Neuronal stem cell (in vitro differentiated cells): Measurements from ENCODE around the gene UTP18.

ENCODE experiments used
- DNase-seq: peaks from one replicate; pipeline ENCODE4 v3.0.0-alpha.2; 2013; ENCODE audit warnings: low spot score
- H2AFZ ChIP-seq: one replicate; pipeline ENCODE4 v1.6.1; 2013; ENCODE audit warnings: mild to moderate bottlenecking, low read length, inconsistent platforms
- H2AK5ac ChIP-seq: 2 replicates; pipeline ENCODE4 v1.6.1; 2013; ENCODE audit warnings: low read depth, mild to moderate bottlenecking, inconsistent platforms, low read length, moderate library complexity, mixed read lengths
- H2BK120ac ChIP-seq: 2 replicates; pipeline ENCODE4 v1.6.1; 2013; ENCODE audit warnings: low read depth, mild to moderate bottlenecking, inconsistent platforms, low read length, moderate library complexity, mixed read lengths
- H2BK12ac ChIP-seq: one replicate; pipeline ENCODE4 v1.6.1; 2013; ENCODE audit warnings: low read length, inconsistent platforms
- H2BK15ac ChIP-seq: 2 replicates; pipeline ENCODE4 v1.6.1; 2013; ENCODE audit warnings: mild to moderate bottlenecking, low read length, inconsistent platforms, mixed read lengths
- H2BK5ac ChIP-seq: one replicate; pipeline ENCODE4 v1.6.1; 2013; ENCODE audit warnings: inconsistent platforms, mild to moderate bottlenecking, low read length, moderate library complexity
- H3K14ac ChIP-seq: one replicate; pipeline ENCODE4 v1.6.1; 2013; ENCODE audit warnings: low read length, inconsistent platforms
- H3K18ac ChIP-seq: 2 replicates; pipeline ENCODE4 v1.6.1; 2013; ENCODE audit warnings: low read length, inconsistent platforms
- H3K23ac ChIP-seq: 2 replicates; pipeline ENCODE4 v1.6.1; 2013; ENCODE audit warnings: low read depth, mild to moderate bottlenecking, mixed read lengths, low read length, inconsistent platforms; ENCODE audit not compliant: poor library complexity
- H3K27ac ChIP-seq: replicated peaks from 3 replicates; pipeline ENCODE4 v1.5.1; 2013; ENCODE audit warnings: low read length, inconsistent platforms
- H3K27me3 ChIP-seq, 3 experiments: 2 replicates each; pipeline ENCODE4 v1.6.1; 2013; ENCODE audit warnings: low read length in 3 of 3, mild to moderate bottlenecking in 2 of 3, inconsistent platforms in 1 of 3, low read depth in 1 of 3, mixed read lengths in 1 of 3, moderate library complexity in 1 of 3; ENCODE audit not compliant: control insufficient read depth in 3 of 3, insufficient read depth in 3 of 3
- H3K36me3 ChIP-seq, 2 donors: replicated peaks in 1 of 2; 2 replicates each; pipeline ENCODE4 v1.6.1; 2013; ENCODE audit warnings: low read length in 2 of 2; ENCODE audit not compliant: control insufficient read depth in 2 of 2, insufficient read depth in 2 of 2
- H3K4ac ChIP-seq: 2 replicates; pipeline ENCODE4 v1.6.1; 2013; ENCODE audit warnings: inconsistent platforms, mild to moderate bottlenecking, low read length, moderate library complexity
- H3K4me1 ChIP-seq, 2 donors: 1 replicate in 1 of 2; 2 replicates in 1 of 2; pipeline ENCODE4 v1.6.1; 2013; ENCODE audit warnings: low read length in 2 of 2, low read depth in 1 of 2; ENCODE audit not compliant: control insufficient read depth in 2 of 2, insufficient read depth in 1 of 2
- H3K4me2 ChIP-seq: one replicate; pipeline ENCODE4 v1.6.1; 2013; ENCODE audit warnings: mild to moderate bottlenecking, low read length, inconsistent platforms; ENCODE audit not compliant: insufficient read depth, poor library complexity, severe bottlenecking
- H3K4me3 ChIP-seq, 2 donors: 2 replicates each; pipeline ENCODE4 v1.5.1; 2013; ENCODE audit warnings: low read length in 2 of 2, mild to moderate bottlenecking in 2 of 2, inconsistent platforms in 1 of 2, moderate library complexity in 1 of 2
- H3K79me1 ChIP-seq: one replicate; pipeline ENCODE4 v1.6.1; 2013; ENCODE audit warnings: low read depth, mild to moderate bottlenecking, inconsistent platforms, low read length, moderate library complexity
- H3K9ac ChIP-seq: one replicate; pipeline ENCODE4 v1.6.1; 2013; ENCODE audit warnings: mild to moderate bottlenecking, low read depth, low read length, inconsistent platforms; ENCODE audit not compliant: poor library complexity
- H3K9me3 ChIP-seq, 2 donors: replicated peaks in 1 of 2; 2 replicates each; pipeline versions ENCODE3 to v1.6.1; 2013; ENCODE audit warnings: low read length in 2 of 2, mild to moderate bottlenecking in 2 of 2, inconsistent platforms in 1 of 2, low read depth in 1 of 2, mixed read lengths in 1 of 2, moderate library complexity in 1 of 2; ENCODE audit not compliant: control insufficient read depth in 2 of 2, insufficient read depth in 1 of 2
- H4K8ac ChIP-seq: one replicate; pipeline ENCODE4 v1.6.1; 2013; ENCODE audit warnings: low read depth, mild to moderate bottlenecking, inconsistent platforms, low read length, moderate library complexity
- H4K91ac ChIP-seq: one replicate; pipeline ENCODE4 v1.6.1; 2013; ENCODE audit warnings: low read length, low read depth, mild to moderate bottlenecking, inconsistent platforms; ENCODE audit not compliant: poor library complexity
- WGBS, 2 donors: extraction: QIAGEN DNeasy Blood & Tissue Kit; methylation state at CpG; one replicate each; pipeline ENCODE4 v1.1.7; 2013; ENCODE audit warnings: missing lambda C conversion rate in 2 of 2, mixed read lengths in 1 of 2; ENCODE audit not compliant: insufficient read length in 2 of 2, insufficient replicate concordance in 1 of 2; ENCODE audit errors: extremely low coverage in 2 of 2; 5-methylcytosine and 5-hydroxymethylcytosine counted together

Gene UTP18

GRCh38 chr17:51272812-51273211 lies 12.5 kb downstream of the UTP18 start:
- Histone ChIP-seq H3K18ac (no peak overlapping the region), H3K23ac (no peak overlapping the region), H3K9me3 (no peaks in the 10 kb centered on the region), H4K8ac (no peak overlapping the region), H3K27me3 (no peaks in the 10 kb centered on the region), H3K79me1 (no peaks in the 10 kb centered on the region), H3K4me2 (no peak overlapping the region), H2AFZ (no peak overlapping the region), H4K91ac (no peak overlapping the region), H2BK15ac (no peak overlapping the region), H2BK120ac (no peak overlapping the region), H3K36me3 (peaks cover 21 to 96% of the 10 kb centered on the region in 2 donors), H3K27ac (no peak overlapping the region), H2AK5ac (no peak overlapping the region), H2BK12ac (no peak overlapping the region), H2BK5ac (no peak overlapping the region), H3K4me3 (no peak overlapping the region), H3K4me1 (no peaks in the 10 kb centered on the region), H3K14ac (no peak overlapping the region), H3K4ac (no peak overlapping the region), H3K9ac (no peak overlapping the region)
- no CpG with 5 or more reads among the region's 1 CpG for WGBS, 2 donors
- DNase-seq = no peak

DNA sequence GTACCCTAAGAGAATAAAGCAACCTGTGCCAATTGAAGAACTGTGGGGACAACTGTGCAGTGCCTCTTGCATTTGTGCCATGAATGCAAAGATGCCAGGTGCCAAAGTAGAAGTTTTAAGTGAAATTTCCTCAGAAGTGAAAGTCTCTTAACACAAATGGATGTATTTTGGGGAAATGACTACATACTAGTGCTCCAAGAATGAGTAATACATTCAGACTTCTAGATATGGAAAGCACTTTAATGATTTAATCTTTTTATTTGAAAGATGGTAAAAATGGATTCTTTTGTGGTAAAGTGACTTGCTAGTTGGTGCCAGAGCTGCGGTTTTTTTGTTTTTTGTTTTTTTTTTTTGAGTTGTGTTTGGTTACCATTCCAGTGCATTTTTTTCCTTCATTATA lies 15.0 kb downstream of the UTP18 start:
- Histone ChIP-seq H3K14ac (no peak overlapping the region), H3K9me3 (no peaks in the 10 kb centered on the region), H3K9ac (no peak overlapping the region), H3K4me2 (no peak overlapping the region), H3K27ac (no peak overlapping the region), H3K4me1 (no peaks in the 10 kb centered on the region), H2AK5ac (no peak overlapping the region), H3K27me3 (no peaks in the 10 kb centered on the region), H4K91ac (no peak overlapping the region), H2BK15ac (no peak overlapping the region), H2BK120ac (no peak overlapping the region), H2BK5ac (no peak overlapping the region), H3K36me3 (peaks cover 27 to 99% of the 10 kb centered on the region in 2 donors), H3K79me1 (no peaks in the 10 kb centered on the region), H3K4me3 (no peak overlapping the region), H3K4ac (no peak overlapping the region), H2BK12ac (no peak overlapping the region), H4K8ac (no peak overlapping the region), H3K18ac (no peak overlapping the region), H3K23ac (no peak overlapping the region), H2AFZ (no peak overlapping the region)
- no peak for DNase-seq
- WGBS, 2 donors = no CpG with 5 or more reads among the region's 1 CpG

DNA sequence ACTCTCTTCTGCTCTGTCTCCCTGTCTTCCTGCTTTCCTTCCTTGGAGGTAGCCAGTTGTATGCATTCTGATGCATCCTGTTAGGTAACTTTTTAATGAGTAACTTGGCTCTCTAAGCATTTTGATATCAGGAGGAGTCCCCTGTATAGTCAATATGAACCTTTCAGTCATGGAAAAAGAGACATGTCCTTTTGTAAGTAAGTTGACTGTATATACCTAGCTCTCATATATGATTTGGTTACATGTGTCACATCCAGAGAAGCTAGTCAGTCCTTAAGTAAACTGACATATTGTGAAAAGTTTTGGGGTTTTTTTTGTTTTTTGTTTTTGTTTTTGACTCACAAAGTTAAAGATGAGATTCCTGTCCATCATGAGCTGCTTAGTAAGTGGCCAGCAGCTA lies 18.8 kb downstream of the UTP18 start:
- no peak overlapping the region for H3K23ac ChIP-seq
- no peak overlapping the region for H2BK120ac ChIP-seq
- H2BK12ac ChIP-seq = no peak overlapping the region
- peaks cover 29 to 91% of the 10 kb centered on the region in 2 donors for H3K36me3 ChIP-seq
- H4K91ac ChIP-seq = no peak overlapping the region
- H2BK15ac ChIP-seq = no peak overlapping the region
- H3K4me3 ChIP-seq = no peak overlapping the region
- no peak overlapping the region for H3K9ac ChIP-seq
- no peak overlapping the region for H2AK5ac ChIP-seq
- no peaks in the 10 kb centered on the region for H3K79me1 ChIP-seq
- H4K8ac ChIP-seq = no peak overlapping the region
- no peak overlapping the region for H3K4me2 ChIP-seq
- no peak for DNase-seq
- H3K18ac ChIP-seq = no peak overlapping the region
- H3K4ac ChIP-seq = no peak overlapping the region
- no peaks in the 10 kb centered on the region for H3K4me1 ChIP-seq
- H2AFZ ChIP-seq = no peak overlapping the region
- H3K9me3 ChIP-seq = no peaks in the 10 kb centered on the region
- H3K27ac ChIP-seq = no peak overlapping the region
- no peaks in the 10 kb centered on the region for H3K27me3 ChIP-seq
- H2BK5ac ChIP-seq = no peak overlapping the region
- H3K14ac ChIP-seq = no peak overlapping the region

- no peaks in the 10 kb centered on the region for H3K27me3 ChIP-seq
- peaks cover 15 to 91% of the 10 kb centered on the region in 2 donors for H3K36me3 ChIP-seq
- no CpG with 5 or more reads among the region's 1 CpG for WGBS, 2 donors
- no peak overlapping the region for H3K18ac ChIP-seq
- H3K4me1 ChIP-seq = no peaks in the 10 kb centered on the region
- no peak overlapping the region for H3K9ac ChIP-seq
- no peak for DNase-seq
- no peak overlapping the region for H3K27ac ChIP-seq
- H2AK5ac ChIP-seq = no peak overlapping the region
- H2BK5ac ChIP-seq = no peak overlapping the region
- H3K23ac ChIP-seq = no peak overlapping the region
- H3K4me3 ChIP-seq = no peak overlapping the region
- no peak overlapping the region for H2BK15ac ChIP-seq
- no peak overlapping the region for H2BK120ac ChIP-seq
- no peak overlapping the region for H2AFZ ChIP-seq
- no peak overlapping the region for H3K14ac ChIP-seq
- H3K79me1 ChIP-seq = no peaks in the 10 kb centered on the region
- no peaks in the 10 kb centered on the region for H3K9me3 ChIP-seq
- H2BK12ac ChIP-seq = no peak overlapping the region
- no peak overlapping the region for H4K8ac ChIP-seq
- H3K4ac ChIP-seq = no peak overlapping the region
- H4K91ac ChIP-seq = no peak overlapping the region
- H3K4me2 ChIP-seq = no peak overlapping the region
Measured at GRCh38 chr17:51287412-51287811, 27.1 kb downstream of the UTP18 start.
